HL-60 (cell line): ENCODE data around the gene ZNF638.

Source experiments
- DNase-seq, 2 experiments: peaks; one replicate each; pipeline ENCODE4 v3.0.0-alpha.2; 2010 to 2020; ENCODE audit warnings: low read depth in 1 of 2, low spot score in 1 of 2
- H3K27ac ChIP-seq: fragments of 250-450 bp; sonication (Bioruptor Pico); replicated peaks from 2 replicates; pipeline ENCODE4 v1.5.1; 2020; ENCODE audit warnings: mild to moderate bottlenecking, moderate library complexity
- H3K27me3 ChIP-seq: fragments of 250-450 bp; sonication (Bioruptor Pico); 2 replicates; pipeline ENCODE4 v1.5.1; 2021; ENCODE audit warnings: mild to moderate bottlenecking, moderate library complexity; ENCODE audit not compliant: insufficient read depth, poor library complexity, severe bottlenecking
- H3K4me3 ChIP-seq: replicated peaks from 2 replicates; pipeline ENCODE4 v1.5.1; 2011; ENCODE audit warnings: mild to moderate bottlenecking, control low read depth, low read length; ENCODE audit not compliant: insufficient read depth
- CTCF ChIP-seq: IDR thresholded peaks from one replicate; pipeline ENCODE4 v1.5.1; 2011; ENCODE audit warnings: low read length, control low read depth, inconsistent platforms; ENCODE audit not compliant: insufficient read depth
- GABPA ChIP-seq: IDR thresholded peaks from 2 replicates; pipeline ENCODE4 v1.6.1; 2012; ENCODE audit warnings: low read depth
- POLR2AphosphoS5 ChIP-seq: IDR thresholded peaks from 2 replicates; pipeline ENCODE4 v1.6.1; 2012; ENCODE audit warnings: low read depth
- REST ChIP-seq: IDR thresholded peaks from 2 replicates; pipeline ENCODE4 v1.6.1; 2012; ENCODE audit warnings: low read depth; ENCODE audit not compliant: insufficient replicate concordance
- SPI1 ChIP-seq: IDR thresholded peaks from 2 replicates; pipeline ENCODE4 v1.6.1; 2012; ENCODE audit warnings: low read depth, mild to moderate bottlenecking, borderline replicate concordance

Gene ZNF638

GRCh38 chr2:71454221-71455010, 122.8 kb downstream of the ZNF638 start:
- H3K27ac ChIP-seq, result peak overlapping the region; percentile 71
- H3K4me3 ChIP-seq, result peak overlapping the region; percentile 37
- no peak for DNase-seq
- TF ChIP-seq REST (no peak), POLR2AphosphoS5 (no peak), SPI1 (no peak), CTCF (no peak), GABPA (no peak)
- no peaks in the 10 kb centered on the region for H3K27me3 ChIP-seq

- peak in 1 of 2 experiments; percentile 34 for DNase-seq
- TF ChIP-seq POLR2AphosphoS5, result no peak
- TF ChIP-seq SPI1, result 0 out of 2 replicates have a peak, but pooled peaks have one; percentile 45
- Histone ChIP-seq H3K27ac (peak overlapping the region; percentile 47), H3K27me3 (no peaks in the 10 kb centered on the region), H3K4me3 (peak overlapping the region; percentile 37)
These were observed 123.6 kb downstream of the ZNF638 start for GRCh38 chr2:71455011-71455740.

- TF ChIP-seq POLR2AphosphoS5 (no peak), REST (no peak), SPI1 (no peak), CTCF (no peak), GABPA (no peak)
- Histone ChIP-seq H3K27me3 (no peaks in the 10 kb centered on the region), H3K4me3 (no peak overlapping the region; the same call in 1 of the 2 replicates), H3K27ac (peak overlapping the region; percentile 47)
- no peak for DNase-seq
These were observed 124.4 kb downstream of the ZNF638 start for GRCh38 chr2:71455741-71456569.

GRCh38 chr2:71456617-71457016, 125.0 kb downstream of the ZNF638 start:
- H3K27ac ChIP-seq, result peak overlapping the region; percentile 47
- H3K27me3 ChIP-seq, result no peaks in the 10 kb centered on the region
- DNase-seq, result no peak
- TF ChIP-seq SPI1 (no peak), GABPA (no peak), CTCF (no peak), REST (no peak), POLR2AphosphoS5 (no peak)
- no peak overlapping the region for H3K4me3 ChIP-seq
